ENCODE data around the gene KCNQ5.

The KCNQ5 gene

DNA sequence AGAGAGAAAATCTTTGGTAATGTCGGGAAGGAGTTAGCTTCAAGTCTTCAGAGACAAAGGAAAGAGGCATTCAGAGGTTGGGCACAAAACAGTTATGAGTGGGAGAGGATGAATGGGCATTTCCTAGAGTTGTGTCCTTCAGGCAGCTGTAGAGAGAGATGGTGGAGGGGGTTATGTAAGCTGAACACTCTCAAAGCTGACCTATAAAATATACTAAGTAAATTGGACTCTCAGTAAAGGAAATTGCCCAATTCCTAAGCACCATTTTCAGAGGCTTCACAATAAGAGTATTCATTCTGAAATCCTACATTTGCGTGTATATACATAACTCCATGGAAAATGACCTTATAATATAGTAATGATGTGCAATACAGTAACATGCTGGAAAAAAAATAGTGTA lies 161.2 kb downstream of the KCNQ5 start:
- ATAC-seq (no peak), DNase-seq (no peak)
- H3K27me3 Mint-ChIP-seq = no peaks in the 10 kb centered on the region
- no peak overlapping the region for H3K27ac Mint-ChIP-seq
- H3K9me3 Mint-ChIP-seq = no peaks in the 10 kb centered on the region
- peaks cover 7% of the 10 kb centered on the region for H3K4me1 Mint-ChIP-seq
- H3K4me3 Mint-ChIP-seq = no peak overlapping the region

DNA sequence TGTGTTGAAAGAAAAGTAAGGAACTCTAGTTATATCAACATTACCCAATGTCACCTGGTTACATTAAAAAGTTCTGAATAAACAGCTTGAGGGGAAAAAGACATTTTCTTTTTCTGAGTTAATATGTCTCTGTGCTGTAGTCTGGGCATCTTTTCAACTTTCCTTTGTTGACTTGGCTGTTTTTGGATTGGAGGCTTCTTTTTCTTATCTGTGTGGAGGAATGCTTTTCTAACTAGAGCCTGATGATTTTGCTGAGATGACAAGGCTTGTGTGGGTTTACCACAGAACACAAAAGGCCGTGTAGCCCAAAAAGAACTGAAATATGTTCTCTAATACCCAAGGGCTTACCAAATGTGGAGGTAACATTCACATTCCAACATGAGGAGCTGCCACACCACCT lies 161.8 kb downstream of the KCNQ5 start:
- no peak for DNase-seq
- H3K9me3 Mint-ChIP-seq = no peaks in the 10 kb centered on the region
- no peak for ATAC-seq
- H3K27me3 Mint-ChIP-seq = no peaks in the 10 kb centered on the region
- peaks cover 8% of the 10 kb centered on the region for H3K4me1 Mint-ChIP-seq
- no peak overlapping the region for H3K4me3 Mint-ChIP-seq
- H3K27ac Mint-ChIP-seq = no peak overlapping the region

DNA sequence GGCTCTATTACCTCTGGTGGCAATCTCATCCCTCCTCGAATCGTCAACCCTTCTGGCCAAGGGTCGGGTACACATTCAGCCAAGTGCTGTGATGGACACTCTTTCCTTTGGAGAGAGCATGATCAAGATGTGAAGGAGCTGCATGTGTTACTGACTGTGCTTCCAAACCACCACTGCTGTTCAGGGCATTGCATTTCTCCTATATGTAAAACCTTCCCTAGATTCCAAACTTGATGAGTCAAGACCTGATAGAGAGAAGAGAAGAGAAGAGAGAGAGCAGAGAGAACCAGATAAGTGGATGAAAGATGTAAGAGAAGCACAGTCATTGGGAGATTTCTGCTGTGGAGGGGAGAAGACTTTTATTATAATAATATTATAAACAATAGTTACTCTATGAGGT lies 162.2 kb downstream of the KCNQ5 start:
- DNase-seq = no peak
- Mint-ChIP-seq H3K27me3 (no peaks in the 10 kb centered on the region), H3K9me3 (no peaks in the 10 kb centered on the region), H3K27ac (no peak overlapping the region), H3K4me3 (no peak overlapping the region), H3K4me1 (peaks cover 11% of the 10 kb centered on the region)
- no peak for ATAC-seq

DNA sequence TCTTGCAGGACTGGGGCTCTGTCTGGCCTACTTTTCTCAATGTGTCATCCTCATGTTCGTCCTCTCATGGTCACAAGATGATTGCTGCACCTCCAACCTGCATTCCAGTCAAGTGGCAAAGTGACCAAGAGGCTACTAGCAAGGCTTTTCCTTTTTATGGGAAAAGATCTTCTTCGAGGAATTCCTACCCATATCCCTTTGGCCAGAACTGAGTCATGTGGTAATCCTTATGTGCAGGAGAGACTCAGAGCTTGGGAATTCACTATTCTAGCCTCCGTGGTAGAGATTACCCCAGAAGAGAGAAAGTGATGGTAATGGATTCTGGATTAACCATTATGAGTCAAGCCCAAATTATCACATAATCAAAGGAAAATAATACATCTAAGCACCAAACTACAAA lies 162.7 kb downstream of the KCNQ5 start:
- no peak overlapping the region for H3K4me3 Mint-ChIP-seq
- H3K9me3 Mint-ChIP-seq = no peaks in the 10 kb centered on the region
- DNase-seq (no peak), ATAC-seq (no peak)
- H3K27me3 Mint-ChIP-seq = no peaks in the 10 kb centered on the region
- H3K27ac Mint-ChIP-seq = no peak overlapping the region
- peaks cover 12% of the 10 kb centered on the region for H3K4me1 Mint-ChIP-seq

DNA sequence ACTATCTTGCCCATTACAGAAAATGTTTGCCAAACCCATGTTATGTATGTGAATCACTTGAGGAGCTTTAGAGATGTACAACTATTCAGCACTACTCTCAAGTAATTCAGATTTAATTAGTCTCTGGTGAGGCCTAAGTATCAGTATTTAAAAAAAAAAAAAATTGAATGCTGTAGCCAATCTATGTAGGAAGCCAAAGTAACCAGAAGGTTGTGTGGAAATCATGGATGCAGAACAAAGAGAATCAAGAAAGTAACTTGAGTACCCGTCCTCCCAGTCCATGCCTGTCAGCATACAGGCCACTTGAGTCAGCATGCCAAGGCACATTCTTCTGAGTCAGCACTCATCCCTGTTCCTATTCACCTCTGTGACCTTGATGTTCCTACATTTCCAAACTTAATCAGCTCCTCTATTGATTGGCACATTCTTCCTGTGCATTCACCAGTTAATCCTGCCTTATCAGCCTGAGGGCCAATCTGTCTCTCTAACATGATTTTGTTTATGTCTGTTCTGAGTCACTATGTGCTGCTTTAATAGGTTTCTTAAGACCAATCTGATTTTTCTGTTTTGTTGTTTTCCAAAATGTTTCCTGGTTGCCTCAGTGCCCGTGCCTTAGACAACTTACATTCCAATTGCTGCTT lies 165.6 kb downstream of the KCNQ5 start:
- Mint-ChIP-seq H3K27me3 (no peaks in the 10 kb centered on the region), H3K4me1 (peaks cover 12% of the 10 kb centered on the region), H3K4me3 (no peak overlapping the region), H3K9me3 (no peaks in the 10 kb centered on the region), H3K27ac (no peak overlapping the region)
- ATAC-seq (no peak), DNase-seq (no peak)

DNA sequence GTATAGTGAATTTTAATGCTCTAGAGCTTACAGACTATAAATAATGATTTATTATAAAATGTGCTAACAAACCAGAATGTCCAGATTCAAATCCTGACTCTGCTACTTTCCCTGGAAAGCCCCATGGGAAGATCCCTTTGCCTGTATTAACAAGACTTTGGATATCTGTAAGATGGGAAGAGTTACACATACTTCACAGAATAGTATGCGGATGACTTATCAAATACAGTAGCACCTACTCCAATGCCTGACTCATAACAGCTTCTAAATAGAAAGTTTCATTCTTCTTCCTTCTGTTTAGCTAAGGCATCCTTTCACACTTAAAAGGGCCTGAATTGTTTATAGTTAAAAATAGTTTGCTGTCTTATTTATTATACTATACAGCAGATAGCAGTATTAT lies 166.3 kb downstream of the KCNQ5 start:
- ATAC-seq (peak; percentile 46), DNase-seq (no peak)
- Mint-ChIP-seq H3K4me1 (peaks cover 12% of the 10 kb centered on the region), H3K4me3 (no peak overlapping the region), H3K27ac (no peak overlapping the region), H3K27me3 (no peaks in the 10 kb centered on the region), H3K9me3 (no peaks in the 10 kb centered on the region)

DNA sequence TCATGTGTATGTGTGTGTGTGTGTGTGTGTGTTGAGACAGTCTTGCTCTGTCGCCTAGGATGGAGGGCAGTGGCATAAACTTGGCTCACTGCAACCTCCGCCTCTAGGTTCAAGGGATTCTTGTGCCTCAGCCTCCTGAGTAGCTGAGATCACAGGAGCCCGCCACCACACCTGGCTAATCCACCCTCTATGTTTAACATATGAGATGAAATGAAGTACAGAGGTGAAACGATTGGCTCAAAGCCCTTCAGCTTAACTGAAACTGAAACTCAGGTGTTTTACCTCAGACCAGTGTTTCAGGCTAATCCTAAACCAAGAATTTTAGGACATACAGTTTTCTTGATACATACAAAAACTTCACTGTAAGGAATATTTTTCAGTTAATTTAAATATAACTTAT lies 167.3 kb downstream of the KCNQ5 start:
- no peak for ATAC-seq
- Mint-ChIP-seq H3K9me3 (no peaks in the 10 kb centered on the region), H3K27ac (no peak overlapping the region), H3K4me3 (no peak overlapping the region), H3K4me1 (peaks cover 12% of the 10 kb centered on the region), H3K27me3 (no peaks in the 10 kb centered on the region)
- DNase-seq = no peak

DNA sequence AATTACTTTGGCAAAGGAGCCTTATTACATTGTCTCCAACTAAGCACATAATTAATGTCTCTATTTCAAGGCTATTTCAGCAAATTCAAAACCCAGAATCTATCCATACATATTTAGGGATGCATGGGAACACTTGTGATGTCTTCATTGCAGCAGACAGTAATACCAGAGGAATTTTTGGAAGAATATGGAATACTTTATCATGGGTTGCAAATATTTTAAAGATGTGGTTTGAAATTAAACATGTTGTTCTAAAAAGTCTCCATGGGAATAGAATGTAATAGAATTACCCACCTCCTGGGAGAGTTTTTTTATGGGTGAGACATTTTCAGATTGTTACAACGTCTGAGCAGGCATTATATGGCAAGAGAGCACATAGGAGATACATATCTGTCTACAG lies 170.8 kb downstream of the KCNQ5 start:
- Mint-ChIP-seq H3K27me3 (no peaks in the 10 kb centered on the region), H3K9me3 (no peaks in the 10 kb centered on the region), H3K4me1 (peaks cover 9% of the 10 kb centered on the region), H3K27ac (no peak overlapping the region), H3K4me3 (no peak overlapping the region)
- ATAC-seq = no peak
- DNase-seq = no peak

DNA sequence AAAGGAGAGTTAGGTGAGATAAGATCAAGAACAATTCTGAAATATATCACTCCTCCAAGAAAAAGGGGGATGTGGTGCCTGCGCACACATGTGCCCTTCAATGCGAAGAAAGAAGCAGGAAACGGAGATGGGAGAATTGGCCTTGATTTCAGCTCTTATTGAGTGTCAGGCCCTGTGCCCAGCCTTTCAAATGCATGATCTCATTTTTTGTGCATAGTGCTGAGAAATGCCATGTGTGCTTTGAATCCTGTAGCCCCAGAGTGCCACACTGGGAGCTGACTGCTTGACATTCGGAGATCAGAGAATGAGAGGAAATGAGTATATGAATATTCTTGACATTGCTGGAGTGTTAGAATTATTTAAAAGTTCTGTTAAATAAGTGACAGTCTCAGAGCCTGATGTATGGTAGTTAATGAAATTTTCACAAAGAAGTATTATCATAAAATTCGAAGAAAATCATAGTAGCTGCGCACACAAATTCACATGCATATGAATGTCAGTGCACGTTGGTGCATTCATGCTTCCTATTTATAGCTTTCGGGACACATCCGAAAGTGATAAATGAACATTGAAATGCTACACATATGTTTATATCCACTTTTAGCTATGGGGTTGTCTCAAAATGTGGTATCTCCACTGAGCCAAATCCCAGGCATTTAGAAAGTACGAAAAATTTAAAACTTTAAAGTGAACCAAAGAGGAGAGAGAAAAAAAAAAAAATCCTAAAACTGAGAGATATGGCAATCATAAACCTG lies 172.0 kb downstream of the KCNQ5 start:
- ATAC-seq (no peak), DNase-seq (no peak)
- H3K9me3 Mint-ChIP-seq = no peaks in the 10 kb centered on the region
- H3K27ac Mint-ChIP-seq = no peak overlapping the region
- H3K4me1 Mint-ChIP-seq = peaks cover 4% of the 10 kb centered on the region
- H3K27me3 Mint-ChIP-seq = no peaks in the 10 kb centered on the region
- H3K4me3 Mint-ChIP-seq = no peak overlapping the region

DNA sequence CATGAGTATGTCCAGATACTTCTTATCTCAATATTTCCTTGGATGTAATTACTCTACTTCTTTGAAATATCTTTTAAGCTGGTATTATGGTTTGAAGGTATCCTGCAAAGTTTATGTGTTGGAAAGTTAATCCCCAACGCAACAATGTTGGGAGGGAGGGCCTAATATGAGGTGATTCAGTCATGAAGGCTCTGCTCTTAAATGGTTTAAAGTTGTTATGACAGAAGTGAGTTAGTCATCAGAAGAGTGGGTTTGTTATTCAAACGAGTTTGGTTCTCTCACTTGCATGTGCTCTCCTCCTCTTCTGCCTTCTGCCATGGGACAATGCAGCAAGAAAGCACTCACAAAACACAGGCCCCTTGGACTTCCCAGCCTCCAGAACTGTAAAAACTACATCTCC lies 176.3 kb downstream of the KCNQ5 start:
- no peak for ATAC-seq
- Mint-ChIP-seq H3K4me1 (no peaks in the 10 kb centered on the region), H3K9me3 (no peaks in the 10 kb centered on the region), H3K4me3 (no peak overlapping the region), H3K27me3 (no peaks in the 10 kb centered on the region), H3K27ac (no peak overlapping the region)
- no peak for DNase-seq

DNA sequence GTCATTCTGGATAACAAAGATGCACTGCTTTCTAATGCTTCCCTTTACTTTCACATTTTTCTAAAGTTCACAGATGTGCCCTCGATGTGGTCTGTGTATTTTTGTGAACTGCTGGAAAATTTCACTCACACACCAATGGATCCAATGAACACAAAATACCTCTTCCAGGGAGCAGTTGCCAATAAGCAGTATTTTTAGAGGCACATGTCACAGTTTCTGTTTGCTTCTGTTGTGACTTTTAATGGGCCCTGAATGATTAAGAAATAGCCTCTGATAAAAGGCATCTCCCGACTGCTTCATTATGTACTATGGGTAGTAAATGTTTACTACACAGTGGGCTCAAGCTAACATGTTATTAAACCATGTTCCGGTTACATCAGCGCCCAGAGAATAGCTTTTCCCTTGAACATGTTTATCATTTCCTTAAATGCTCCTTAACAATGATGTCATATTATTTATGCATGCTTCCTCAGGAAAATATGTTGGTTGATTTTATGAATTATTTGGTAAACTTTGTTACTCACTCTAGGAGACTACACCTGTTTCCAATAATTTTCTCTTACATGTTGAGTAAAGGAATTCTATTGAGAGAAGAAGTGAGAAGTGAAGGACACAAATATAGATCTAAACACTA lies 188.0 kb downstream of the KCNQ5 start:
- Mint-ChIP-seq H3K27ac (peak overlapping the region; percentile 34 to 50), H3K4me3 (no peak overlapping the region), H3K27me3 (no peaks in the 10 kb centered on the region), H3K9me3 (no peaks in the 10 kb centered on the region), H3K4me1 (peaks cover 12% of the 10 kb centered on the region)
- no peak for DNase-seq
- ATAC-seq = no peak

DNA sequence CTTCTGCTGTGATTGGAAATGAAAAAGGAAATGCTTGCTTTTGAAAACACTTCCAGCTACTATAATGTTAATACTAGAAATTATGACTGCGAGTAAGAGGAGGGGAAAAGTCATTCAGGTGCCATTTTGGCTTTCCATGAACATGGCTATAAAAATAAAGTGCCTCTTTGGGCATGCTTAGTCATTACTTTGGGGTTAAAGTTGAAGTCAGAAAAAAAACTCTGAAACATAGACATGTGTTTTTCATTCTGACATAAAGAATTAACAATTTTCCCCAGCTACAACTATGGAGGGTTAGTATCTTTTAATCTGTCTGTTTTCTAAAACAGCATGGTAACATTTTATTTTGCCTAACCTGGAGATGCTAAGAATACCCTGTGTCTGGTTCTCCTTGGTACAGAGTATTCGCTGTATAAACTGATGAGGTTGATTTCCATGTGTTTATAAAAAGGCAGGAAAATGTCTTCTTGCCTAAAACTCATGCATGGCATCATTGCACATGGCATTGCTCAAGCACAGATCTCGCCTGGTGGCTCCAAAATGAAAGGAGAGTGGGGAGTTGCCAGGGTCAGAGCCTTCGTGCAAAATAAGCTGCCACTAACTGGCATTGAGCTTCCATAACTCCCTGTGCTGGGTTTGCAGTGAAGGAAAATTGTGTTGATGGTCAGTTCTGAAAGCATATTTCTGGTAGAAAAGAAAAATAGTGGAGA lies 188.9 kb downstream of the KCNQ5 start:
- Mint-ChIP-seq H3K9me3 (no peaks in the 10 kb centered on the region), H3K4me3 (no peak overlapping the region), H3K27ac (peak overlapping the region in 1 of 2 donors; percentile 50)

DNA sequence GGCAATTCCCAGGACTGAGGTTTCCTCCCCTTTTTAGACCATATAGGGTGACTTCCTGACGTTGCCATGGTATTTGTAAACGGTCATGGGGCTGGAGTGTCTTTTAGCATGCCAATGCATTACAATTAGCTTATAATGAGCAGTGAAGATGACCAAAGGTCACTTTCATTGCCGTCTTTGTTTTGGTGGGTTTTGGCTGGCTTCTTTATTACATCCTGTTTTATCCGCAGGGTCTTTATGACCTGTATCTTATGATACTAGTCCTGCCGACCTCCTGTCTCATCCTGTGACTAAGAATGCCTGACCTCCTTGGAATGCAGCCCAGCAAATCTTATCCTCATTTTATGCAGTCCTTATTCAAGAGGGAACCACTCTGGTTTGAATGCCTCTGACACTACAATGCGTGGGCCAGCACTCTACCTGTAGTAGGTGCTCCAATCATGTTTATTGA lies 190.1 kb downstream of the KCNQ5 start:
- ATAC-seq = no peak
- no peak for DNase-seq
- Mint-ChIP-seq H3K4me1 (peaks cover 12% of the 10 kb centered on the region), H3K27me3 (no peaks in the 10 kb centered on the region), H3K27ac (peak overlapping the region in 1 of 2 donors; percentile 61), H3K9me3 (no peaks in the 10 kb centered on the region), H3K4me3 (no peak overlapping the region)

More for the DNA sequence above, 188.9 kb downstream of the KCNQ5 start:
- Mint-ChIP-seq H3K4me1 (peaks cover 12% of the 10 kb centered on the region), H3K27me3 (no peaks in the 10 kb centered on the region)
- DNase-seq (no peak), ATAC-seq (no peak)

DNA sequence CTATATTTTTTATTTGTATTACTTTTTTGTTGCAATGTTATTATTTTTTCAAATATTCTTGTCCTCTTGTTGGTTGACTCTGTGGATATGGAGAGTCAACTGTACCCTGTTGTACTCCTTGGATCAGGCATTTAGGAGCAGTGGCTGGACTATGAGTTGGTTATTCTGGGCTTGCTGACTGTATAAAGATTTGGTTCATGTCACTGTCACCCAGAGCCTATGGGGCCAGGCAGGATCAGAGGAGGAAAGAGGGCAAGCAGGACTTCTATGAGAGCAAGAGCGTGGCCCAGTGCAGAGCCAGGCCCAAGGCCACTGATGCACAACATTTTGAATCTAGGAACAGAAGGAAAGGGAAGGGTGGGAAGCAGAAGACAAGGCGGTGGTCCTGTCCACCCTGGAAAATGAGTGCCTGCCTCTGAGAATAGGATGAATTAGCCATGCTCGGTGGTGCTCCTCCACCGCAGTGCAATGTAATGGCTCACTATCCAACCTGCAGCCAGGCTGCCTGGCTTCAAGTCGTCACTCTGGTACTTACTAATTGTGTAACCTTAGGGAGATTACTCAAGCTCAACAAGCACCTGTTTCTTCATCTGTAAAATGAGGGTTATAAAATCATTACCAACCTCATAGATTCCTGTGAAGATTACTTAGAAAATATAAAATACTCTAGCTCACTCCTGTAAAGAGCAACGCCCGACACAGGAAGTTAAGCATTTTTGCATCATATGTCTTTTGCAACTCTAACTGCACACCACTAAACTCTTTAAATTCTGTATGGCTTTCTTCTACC lies 192.1 kb downstream of the KCNQ5 start:
- no peak overlapping the region for H3K4me3 Mint-ChIP-seq
- no peaks in the 10 kb centered on the region for H3K27me3 Mint-ChIP-seq
- ATAC-seq (no peak), DNase-seq (no peak)
- no peak overlapping the region for H3K27ac Mint-ChIP-seq
- H3K4me1 Mint-ChIP-seq = peaks cover 12% of the 10 kb centered on the region
- H3K9me3 Mint-ChIP-seq = no peaks in the 10 kb centered on the region

DNA sequence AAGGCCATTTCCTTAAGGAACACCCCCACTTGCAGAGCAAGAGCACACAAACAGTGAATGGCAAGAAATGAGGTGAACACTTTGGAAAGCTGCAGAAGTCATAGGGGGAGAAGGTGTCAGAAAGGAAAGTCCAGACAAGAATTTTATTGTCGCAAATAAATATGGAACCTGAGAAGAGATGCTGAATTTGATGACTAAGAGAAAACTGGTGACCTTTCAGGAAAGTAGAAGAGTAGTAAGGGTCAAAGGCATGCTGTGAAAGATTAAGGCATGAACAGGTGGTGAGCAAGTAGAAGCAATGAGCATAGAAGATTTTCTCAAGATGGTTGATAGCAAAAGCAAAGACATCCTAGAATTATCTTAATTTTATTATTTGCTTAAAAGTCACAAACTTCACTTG lies 194.2 kb downstream of the KCNQ5 start:
- no peak overlapping the region for H3K4me3 Mint-ChIP-seq
- no peaks in the 10 kb centered on the region for H3K9me3 Mint-ChIP-seq
- H3K27ac Mint-ChIP-seq = no peak overlapping the region
- no peak for DNase-seq
- H3K4me1 Mint-ChIP-seq = peaks cover 7% of the 10 kb centered on the region
- no peaks in the 10 kb centered on the region for H3K27me3 Mint-ChIP-seq
- ATAC-seq = no peak

Data from stimulated activated naive CD8-positive, alpha-beta T cell treated with anti-CD3 and anti-CD28 coated beads, Interleukin-15, amount 100 ng/mL, for 72 hours (primary cell).